Measurements from ENCODE around the gene ARMC2.
A peak's percentile ranks its signal among the peaks of the same experiment; 100 is the strongest.
"Not testable (repeated sequence)": the region's sequence is repeated elsewhere in the genome, so short reads cannot be mapped to it uniquely, and the experiment has no call there.

ARMC2 gene

DNA sequence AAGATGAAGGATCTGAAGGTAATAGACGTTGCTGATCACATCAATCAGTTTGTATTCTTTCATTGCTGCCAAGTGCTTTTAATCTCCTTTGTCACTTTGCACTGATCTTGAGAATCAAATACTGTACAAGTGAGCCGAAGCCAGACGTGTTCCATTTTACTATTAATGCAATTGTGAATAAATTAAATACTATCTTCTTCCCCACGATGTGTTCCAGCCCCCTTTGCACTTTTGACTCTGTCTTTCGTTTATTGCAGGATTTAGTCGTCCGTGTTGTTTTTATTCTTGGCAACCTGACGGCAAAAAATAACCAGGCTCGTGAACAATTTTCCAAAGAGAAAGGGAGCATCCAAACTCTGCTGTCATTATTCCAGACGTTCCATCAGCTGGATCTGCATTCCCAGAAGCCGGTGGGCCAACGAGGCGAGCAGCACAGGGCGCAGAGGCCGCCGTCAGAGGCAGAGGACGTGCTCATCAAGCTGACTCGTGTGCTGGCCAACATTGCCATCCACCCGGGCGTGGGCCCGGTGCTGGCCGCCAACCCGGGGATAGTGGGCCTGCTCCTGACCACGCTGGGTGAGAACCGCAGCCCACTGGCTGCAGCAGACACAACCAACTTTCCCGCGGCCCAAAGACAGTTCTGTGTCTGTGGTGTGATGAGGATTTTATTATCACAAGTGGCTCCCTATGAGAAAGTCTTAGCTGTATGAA is 104.7 kb downstream of the ARMC2 start:
- DNase-seq (ENCODE audit: low spot score), result no peak

DNA sequence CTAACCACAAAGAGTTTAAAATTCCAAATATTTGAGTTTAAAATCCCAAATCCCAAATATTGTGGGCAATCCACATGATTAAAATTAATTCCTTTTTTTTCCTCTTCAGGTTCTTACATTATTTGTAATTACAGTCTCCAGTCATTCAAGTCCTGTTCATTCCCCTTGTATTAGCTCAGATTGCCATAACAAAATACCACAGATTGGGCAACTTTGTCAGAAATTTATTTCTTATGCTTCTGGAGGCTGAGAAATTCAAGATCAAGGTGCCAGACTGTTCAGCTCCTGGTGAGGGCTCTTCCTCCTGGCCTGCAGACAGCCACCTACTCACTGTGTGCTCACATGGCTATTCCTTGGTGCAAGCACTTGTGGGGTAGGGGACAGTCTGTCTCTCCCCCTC is 105.5 kb downstream of the ARMC2 start:
- DNase-seq (ENCODE audit: low spot score), result no peak

GRCh38 chr6:108955329-108955949 is 107.2 kb downstream of the ARMC2 start:
- no peak for DNase-seq (ENCODE audit: low spot score)

DNA sequence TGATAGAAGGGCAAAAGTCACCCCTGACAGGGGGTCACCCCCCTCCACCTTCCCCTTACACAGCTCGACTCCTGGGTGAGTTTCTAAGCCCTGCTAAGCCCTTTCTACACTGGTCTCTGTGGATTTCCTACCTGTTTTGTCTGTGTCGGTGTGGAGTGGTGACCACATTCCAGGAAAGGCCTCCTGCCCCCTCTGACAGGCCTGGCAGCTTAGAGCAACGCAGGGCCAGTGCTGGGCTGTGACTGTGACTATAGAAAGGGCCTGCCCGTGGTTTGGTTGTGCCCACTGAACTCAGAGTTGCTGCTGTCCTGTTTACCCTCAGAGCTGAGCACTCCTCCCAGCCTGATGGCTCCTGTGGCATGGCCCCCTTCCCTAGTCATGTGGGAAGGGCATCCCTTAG is 109.0 kb downstream of the ARMC2 start:
- no peak for DNase-seq (ENCODE audit: low spot score)

DNA sequence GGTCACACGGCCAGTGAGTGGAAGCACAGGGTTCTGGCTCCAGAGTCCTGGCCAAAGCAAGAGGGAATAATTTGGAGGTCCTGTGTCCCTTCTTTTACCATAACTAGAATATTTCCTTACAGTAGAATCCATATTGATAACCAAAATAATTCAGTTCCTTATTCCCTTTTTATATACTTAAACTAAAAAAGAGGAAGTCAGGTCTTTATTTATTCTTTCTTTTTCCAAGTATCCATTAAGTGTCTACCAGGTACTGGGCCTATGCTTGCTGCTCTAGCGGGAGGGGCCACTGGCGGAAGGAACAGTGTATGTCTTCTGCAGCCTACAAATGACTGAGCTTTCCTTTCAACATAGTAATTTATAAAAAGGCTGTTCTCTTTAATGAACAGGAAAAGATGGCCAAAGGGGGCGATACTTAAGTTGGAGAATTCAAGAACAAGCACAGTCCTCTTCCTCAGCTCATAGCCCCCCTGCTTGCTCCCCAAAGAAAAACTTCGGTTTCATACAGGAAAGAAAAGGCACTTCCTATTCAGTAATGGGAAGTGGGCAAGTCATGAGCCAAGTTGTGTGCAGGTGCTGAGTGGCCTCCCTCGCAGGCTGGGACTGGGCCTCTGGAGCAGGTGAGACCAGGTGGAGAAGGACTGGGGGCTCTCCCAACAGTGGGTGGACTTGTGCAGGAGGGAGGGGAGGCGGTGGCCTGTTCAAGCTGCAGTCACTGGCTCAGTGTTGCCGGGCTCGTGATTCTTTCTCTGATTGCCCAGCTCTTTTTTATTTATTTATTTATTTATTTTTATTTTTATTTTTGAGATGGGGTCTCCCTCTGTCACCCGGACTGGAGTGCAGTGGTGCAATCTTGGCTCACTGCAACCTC is 110.9 kb downstream of the ARMC2 start:
- DNase-seq (ENCODE audit: low spot score), result no peak

DNA sequence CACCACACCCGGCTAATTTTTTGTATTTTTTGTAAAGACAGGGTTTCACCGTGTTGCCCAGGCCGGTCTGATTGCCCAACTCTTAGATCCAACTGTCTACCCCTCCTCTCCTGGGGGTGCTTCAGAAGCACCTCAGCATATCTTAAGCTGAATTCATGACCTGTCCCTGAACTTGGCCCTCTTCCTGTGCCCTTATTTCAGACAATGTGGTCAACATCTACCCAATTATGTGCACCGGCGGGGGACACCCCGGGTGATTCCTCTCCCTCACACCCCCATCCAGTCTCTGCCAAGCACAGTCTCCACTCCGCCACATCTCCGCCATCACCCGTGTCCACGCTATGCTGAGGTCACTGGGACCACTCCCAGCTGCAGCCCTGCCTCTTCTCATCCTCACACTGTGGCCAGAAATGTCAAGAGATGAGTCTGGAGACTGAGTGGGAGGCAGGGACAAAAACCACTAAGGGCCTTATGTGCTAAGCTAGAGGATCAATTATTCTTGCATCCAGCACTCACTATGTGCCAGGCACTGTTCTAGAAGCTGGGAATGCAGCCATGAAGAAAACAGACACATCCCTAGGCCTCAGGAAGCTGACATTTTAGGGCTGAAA is 111.9 kb downstream of the ARMC2 start:
- no peak for DNase-seq (ENCODE audit: low spot score)

DNA sequence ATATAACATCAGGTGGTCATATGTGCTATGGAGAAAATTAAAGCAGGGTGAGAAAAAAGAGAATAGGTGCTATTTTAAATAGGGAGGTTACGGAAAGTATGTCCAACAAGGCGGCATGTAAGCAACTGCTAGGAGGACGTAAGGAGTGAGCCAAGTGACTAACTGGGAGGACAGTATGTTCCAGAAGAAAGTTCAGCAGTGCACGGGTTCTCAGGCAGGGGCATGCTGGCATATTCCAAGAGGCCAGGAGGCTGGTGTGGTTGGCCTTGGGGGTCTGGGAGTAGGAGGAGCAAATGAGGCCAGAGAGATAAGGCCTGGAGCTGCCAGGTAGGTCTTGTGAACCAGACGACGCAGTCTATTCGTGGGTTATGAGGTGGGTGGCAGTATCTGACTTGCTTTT is 112.4 kb downstream of the ARMC2 start:
- DNase-seq (ENCODE audit: low spot score), result no peak

DNA sequence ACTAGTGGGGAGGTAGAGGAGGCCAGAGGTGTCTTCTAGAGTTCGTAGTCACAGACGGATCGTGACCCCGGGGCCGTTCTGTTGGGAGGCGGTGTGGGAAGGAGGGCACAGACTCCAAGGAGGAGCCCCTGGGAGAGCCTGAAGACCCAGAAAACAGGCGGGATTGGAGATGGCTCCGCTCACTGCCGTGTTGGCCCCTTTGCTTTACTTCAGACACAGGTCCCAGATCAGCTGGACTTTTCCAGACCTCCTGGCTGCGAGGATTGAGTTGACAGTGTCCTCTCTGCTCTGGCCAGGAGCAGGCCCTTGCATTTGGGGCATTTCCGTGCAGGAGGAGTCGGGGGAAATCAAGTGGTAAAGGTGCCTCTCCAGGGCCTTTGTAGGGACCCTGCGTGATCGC is 112.9 kb downstream of the ARMC2 start:
- no peak for DNase-seq (ENCODE audit: low spot score)

DNA sequence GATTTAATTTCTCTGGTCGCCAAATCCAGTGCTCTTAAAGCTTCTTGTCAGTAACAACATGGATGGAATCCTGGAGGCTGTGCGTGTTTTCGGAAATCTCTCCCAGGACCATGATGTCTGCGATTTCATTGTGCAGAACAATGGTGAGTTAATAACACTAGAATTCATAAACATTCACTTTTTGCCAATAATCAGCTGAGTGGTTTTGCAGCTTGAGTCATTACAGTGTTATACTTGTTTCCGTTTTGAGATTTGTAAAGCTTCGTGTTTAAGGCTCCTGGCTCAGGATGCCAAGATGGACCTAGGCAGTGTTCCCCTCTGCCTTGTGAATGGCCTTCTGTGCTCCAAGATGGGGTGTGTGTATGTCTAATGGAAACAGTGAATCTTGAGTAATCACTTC is 113.8 kb downstream of the ARMC2 start:
- no peak for DNase-seq (ENCODE audit: low spot score)

DNA sequence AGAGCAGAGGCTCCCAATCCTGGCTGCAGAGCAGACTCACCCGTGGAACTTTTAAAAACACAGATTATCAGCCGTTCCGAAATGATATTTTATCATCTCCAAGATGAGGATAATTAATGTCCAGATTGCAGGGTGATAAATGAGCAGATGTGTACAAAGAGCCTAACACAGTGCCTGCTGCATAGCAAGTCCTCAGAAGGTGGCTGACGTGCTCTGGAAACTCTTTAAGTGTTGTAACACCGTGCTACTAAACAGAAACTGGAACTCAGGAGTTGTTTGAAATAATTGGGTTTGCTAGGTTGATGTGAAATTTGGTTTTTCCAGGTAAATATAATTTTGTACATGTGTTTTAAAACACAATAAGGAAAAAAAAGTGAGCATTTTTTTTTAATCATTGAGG is 118.0 kb downstream of the ARMC2 start:
- DNase-seq (ENCODE audit: low spot score), result no peak

GRCh38 chr6:108966855-108967755 is 118.9 kb downstream of the ARMC2 start:
- DNase-seq (ENCODE audit: low spot score), result peak; percentile 13

GRCh38 chr6:108968325-108969316 is 120.4 kb downstream of the ARMC2 start:
- no peak for DNase-seq (ENCODE audit: low spot score)

- no peak for DNase-seq (ENCODE audit: low spot score)
These were observed 121.6 kb downstream of the ARMC2 start for GRCh38 chr6:108969776-108970175.

GRCh38 chr6:108974201-108974600 is 126.0 kb downstream of the ARMC2 start:
- DNase-seq (ENCODE audit: low spot score), result no peak

DNA sequence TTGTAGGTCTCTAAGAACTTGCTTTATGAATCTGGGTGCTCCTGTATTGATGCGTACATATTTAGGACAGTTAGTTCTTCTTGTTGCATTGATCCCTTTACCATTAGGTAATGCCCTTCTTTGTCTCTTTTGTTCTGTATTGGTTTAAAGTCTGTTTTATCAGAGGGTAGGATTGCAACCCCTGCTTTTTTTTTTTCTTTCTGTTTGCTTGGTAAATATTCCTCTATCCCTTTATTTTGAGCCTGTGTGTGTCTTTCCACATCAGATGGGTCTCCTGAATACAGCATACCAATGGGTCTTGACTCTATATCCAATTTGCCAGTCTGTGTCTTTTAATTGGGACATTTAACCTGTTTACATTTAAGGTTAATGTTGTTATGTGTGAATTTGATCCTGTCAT is 130.4 kb downstream of the ARMC2 start:
- not testable (repeated sequence) for DNase-seq (ENCODE audit: low spot score)

- DNase-seq (ENCODE audit: low spot score), result no peak
These were observed 134.2 kb downstream of the ARMC2 start for GRCh38 chr6:108982154-108983113.

GRCh38 chr6:108983151-108983550 is 134.9 kb downstream of the ARMC2 start:
- no peak for DNase-seq (ENCODE audit: low spot score)

GRCh38 chr6:108985301-108985700 is 137.1 kb downstream of the ARMC2 start:
- no peak for DNase-seq (ENCODE audit: low spot score)

DNA sequence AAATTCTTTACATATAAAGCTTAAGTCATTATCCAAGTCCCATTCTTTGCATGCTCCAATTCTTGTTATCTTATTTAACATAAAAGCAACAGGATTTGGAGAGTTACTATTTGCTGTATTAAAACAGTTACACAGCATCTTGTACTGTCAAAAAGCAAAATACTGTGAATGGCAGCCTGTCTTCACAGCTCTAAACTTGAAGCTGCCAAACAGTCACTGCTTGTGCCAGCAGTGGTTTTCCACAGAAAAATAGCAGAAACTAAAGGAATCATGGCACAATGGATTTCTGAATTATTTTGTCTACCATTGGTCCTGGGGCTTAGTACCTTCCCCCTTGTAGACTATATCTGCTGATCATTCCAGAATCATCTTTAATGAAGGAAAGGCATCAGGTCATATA is 138.9 kb downstream of the ARMC2 start:
- no peak for DNase-seq (ENCODE audit: low spot score)
